Measurements from ENCODE around the gene TCF12.

Gene TCF12

GRCh38 chr15:57171426-57171825 is 253.0 kb downstream of the TCF12 start:
- DNase-seq (ENCODE audit: low read depth), result no peak

GRCh38 chr15:57172925-57173324 is 254.5 kb downstream of the TCF12 start:
- no peak for DNase-seq (ENCODE audit: low read depth)

- DNase-seq (ENCODE audit: low read depth), result no peak
Observed at GRCh38 chr15:57183041-57183440, 264.6 kb downstream of the TCF12 start.

GRCh38 chr15:57183614-57184344 is 265.3 kb downstream of the TCF12 start:
- no peak for DNase-seq (ENCODE audit: low read depth)

- no peak for DNase-seq (ENCODE audit: low read depth)
Observed at GRCh38 chr15:57184502-57184901, 266.1 kb downstream of the TCF12 start.

- DNase-seq (ENCODE audit: low read depth), result no peak
Observed at GRCh38 chr15:57185507-57186074, 267.1 kb downstream of the TCF12 start.

- DNase-seq (ENCODE audit: low read depth), result no peak
Observed at GRCh38 chr15:57189466-57189865, 271.0 kb downstream of the TCF12 start.

- DNase-seq (ENCODE audit: low read depth), result no peak
Observed at GRCh38 chr15:57190208-57190607, 271.8 kb downstream of the TCF12 start.

GRCh38 chr15:57193161-57193560 is 274.7 kb downstream of the TCF12 start:
- DNase-seq (ENCODE audit: low read depth), result no peak

- no peak for DNase-seq (ENCODE audit: low read depth)
Observed at GRCh38 chr15:57195326-57195725, 276.9 kb downstream of the TCF12 start.

GRCh38 chr15:57196865-57197264 is 278.4 kb downstream of the TCF12 start:
- no peak for DNase-seq (ENCODE audit: low read depth)

GRCh38 chr15:57198131-57198530 is 279.7 kb downstream of the TCF12 start:
- DNase-seq (ENCODE audit: low read depth), result no peak

- DNase-seq (ENCODE audit: low read depth), result no peak
Observed at GRCh38 chr15:57198654-57199291, 280.3 kb downstream of the TCF12 start.

- no peak for DNase-seq (ENCODE audit: low read depth)
Observed at GRCh38 chr15:57201578-57201977, 283.1 kb downstream of the TCF12 start.

- no peak for DNase-seq (ENCODE audit: low read depth)
Observed at GRCh38 chr15:57203906-57204305, 285.5 kb downstream of the TCF12 start.

GRCh38 chr15:57205027-57205855 is 286.8 kb downstream of the TCF12 start:
- DNase-seq (ENCODE audit: low read depth), result no peak

- no peak for DNase-seq (ENCODE audit: low read depth)
Observed at GRCh38 chr15:57205996-57206395, 287.6 kb downstream of the TCF12 start.

GRCh38 chr15:57213862-57214261 is 295.4 kb downstream of the TCF12 start:
- DNase-seq (ENCODE audit: low read depth), result no peak

- no peak for DNase-seq (ENCODE audit: low read depth)
Observed at GRCh38 chr15:57215326-57215725, 296.9 kb downstream of the TCF12 start.

- no peak for DNase-seq (ENCODE audit: low read depth)
Observed at GRCh38 chr15:57215881-57216280, 297.4 kb downstream of the TCF12 start.

- no peak for DNase-seq (ENCODE audit: low read depth)
Observed at GRCh38 chr15:57216288-57216687, 297.8 kb downstream of the TCF12 start.

- DNase-seq (ENCODE audit: low read depth), result no peak
Observed at GRCh38 chr15:57217778-57218598, 299.5 kb downstream of the TCF12 start.
